Hepatocyte (in vitro differentiated cells): ENCODE measurements around the gene UBE2E2. TPM values are rescaled to one million over a fixed set of nuclear protein-coding genes. Genes with fewer than 3 reads are reported as not detected.

Experiments
- DNase-seq: peaks from one replicate; pipeline ENCODE4 v3.0.0-alpha.2; 2016; ENCODE audit warnings: low spot score
- H2AFZ ChIP-seq: fragments of 200-600 bp; sonication (generic); 2 replicates; pipeline ENCODE4 v1.6.0; 2016; ENCODE audit warnings: antibody characterized with exemption, mild to moderate bottlenecking
- H3K27ac ChIP-seq: fragments of 200-600 bp; sonication (generic); 2 replicates; pipeline ENCODE4 v1.5.1; 2016; ENCODE audit warnings: mild to moderate bottlenecking
- H3K27me3 ChIP-seq: fragments of 200-600 bp; sonication (generic); 2 replicates; pipeline ENCODE4 v1.6.1; 2016
- H3K36me3 ChIP-seq: fragments of 200-600 bp; sonication (generic); replicated peaks from 2 replicates; pipeline ENCODE4 v1.5.1; 2016; ENCODE audit warnings: low read depth; ENCODE audit not compliant: insufficient read depth
- H3K4me1 ChIP-seq: fragments of 200-600 bp; sonication (generic); 2 replicates; pipeline ENCODE4 v1.5.1; 2016; ENCODE audit warnings: mild to moderate bottlenecking, moderate library complexity; ENCODE audit not compliant: insufficient read depth
- H3K4me2 ChIP-seq: fragments of 200-600 bp; sonication (generic); 2 replicates; pipeline ENCODE4 v1.6.0; 2016
- H3K4me3 ChIP-seq: fragments of 200-600 bp; sonication (generic); 2 replicates; pipeline ENCODE4 v1.5.1; 2016; ENCODE audit warnings: mild to moderate bottlenecking
- H3K79me2 ChIP-seq: fragments of 200-600 bp; sonication (generic); 2 replicates; pipeline ENCODE4 v1.6.0; 2017; ENCODE audit warnings: mild to moderate bottlenecking
- H3K9me2 ChIP-seq: fragments of 200-600 bp; sonication (generic); replicated peaks from 2 replicates; pipeline ENCODE4 v1.6.0; 2017; ENCODE audit warnings: mild to moderate bottlenecking; ENCODE audit not compliant: insufficient read depth
- H3K9me3 ChIP-seq: fragments of 200-600 bp; sonication (generic); 2 replicates; pipeline ENCODE4 v1.5.1; 2016; ENCODE audit warnings: low read depth, mild to moderate bottlenecking
- H4K20me1 ChIP-seq: fragments of 200-600 bp; sonication (generic); 2 replicates; pipeline ENCODE4 v1.6.0; 2016; ENCODE audit warnings: mild to moderate bottlenecking; ENCODE audit not compliant: insufficient read depth, poor library complexity, severe bottlenecking
- CTCF ChIP-seq: fragments of 200-600 bp; sonication (generic); IDR thresholded peaks from 2 replicates; pipeline ENCODE4 v1.5.1; 2016; ENCODE audit warnings: antibody characterized with exemption, mild to moderate bottlenecking; ENCODE audit not compliant: poor library complexity
- EZH2 ChIP-seq: fragments of 200-600 bp; sonication (generic); IDR thresholded peaks from 2 replicates; pipeline ENCODE4 v1.6.1; 2016; ENCODE audit warnings: antibody characterized with exemption, mild to moderate bottlenecking, borderline replicate concordance
- EZH2phosphoT487 ChIP-seq: fragments of 200-600 bp; sonication (generic); IDR thresholded peaks from one replicate; pipeline ENCODE4 v1.6.1; 2018; ENCODE audit warnings: antibody characterized with exemption, mild to moderate bottlenecking, low read depth, moderate library complexity; ENCODE audit not compliant: unreplicated experiment, severe bottlenecking
- WGBS: methylation state at CpG from one replicate; pipeline ENCODE4 v1.1.6; 2016; ENCODE audit warnings: low lambda C conversion rate; ENCODE audit errors: missing lambda C conversion rate; 5-methylcytosine and 5-hydroxymethylcytosine counted together
- polyA plus RNA-seq: library from polyadenylated mRNA; unstranded; fragments of >200 nt; fragmentation: Nextera tagmentation; extraction: Ambion mirVana; gene quantifications from 2 replicates; pipeline ENCODE4 v1.2.1, GENCODE V29; 2016
- total RNA-seq: library from RNA; depleted of rRNA; stranded (reverse); fragments of >200 nt; gene quantifications from 2 replicates; pipeline ENCODE4 v1.2.3, GENCODE V29; 2014

The UBE2E2 gene
- total and polyA plus RNA-seq, 2 experiments from 2014 or later, result 51.1 to 90.6 TPM

- no peak overlapping the region for H3K27ac ChIP-seq
- no peaks in the 10 kb centered on the region for H3K9me2 ChIP-seq
- DNase-seq, result no peak
- no peaks in the 10 kb centered on the region for H4K20me1 ChIP-seq
- no peaks in the 10 kb centered on the region for H3K36me3 ChIP-seq
- no peak overlapping the region for H3K4me2 ChIP-seq
- no peaks in the 10 kb centered on the region for H3K27me3 ChIP-seq
- no peak overlapping the region for H2AFZ ChIP-seq
- TF ChIP-seq CTCF (no peak), EZH2 (no peak), EZH2phosphoT487 (no peak)
- 92% methylated on average over 6 of the region's 6 CpGs for WGBS
- H3K4me1 ChIP-seq, result no peaks in the 10 kb centered on the region
- peaks cover 43% of the 10 kb centered on the region for H3K79me2 ChIP-seq
- no peaks in the 10 kb centered on the region for H3K9me3 ChIP-seq
- H3K4me3 ChIP-seq, result no peak overlapping the region
These were observed 126.5 kb downstream of the UBE2E2 start for GRCh38 chr3:23329471-23330105.

DNA sequence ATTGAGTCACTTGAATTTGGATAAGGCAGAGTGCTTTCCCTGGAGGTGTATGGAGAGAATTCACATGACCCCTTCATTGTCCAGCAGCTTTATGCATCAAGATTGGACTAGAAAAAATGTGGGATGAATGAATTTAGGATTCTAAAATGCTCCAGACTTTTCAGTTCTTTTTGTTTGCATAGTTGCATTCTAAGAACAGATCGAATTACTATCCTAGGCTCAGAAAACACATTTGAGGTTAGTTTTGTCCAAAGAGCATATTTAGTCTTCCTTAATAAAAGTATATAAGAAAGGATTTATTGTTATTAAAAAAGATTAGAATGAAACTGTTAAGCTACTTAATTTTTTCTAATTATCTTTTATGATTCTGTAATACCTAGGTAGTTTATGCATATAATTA lies 127.4 kb downstream of the UBE2E2 start:
- WGBS, result 84% methylated on average over 1 of the region's 1 CpG
- DNase-seq, result no peak
- H2AFZ ChIP-seq, result no peak overlapping the region

GRCh38 chr3:23331141-23331935 lies 128.2 kb downstream of the UBE2E2 start:
- no peak for TF ChIP-seq CTCF
- no peak for TF ChIP-seq EZH2
- no peak for TF ChIP-seq EZH2phosphoT487
- H3K36me3 ChIP-seq, result no peaks in the 10 kb centered on the region
- no peak overlapping the region for H3K27ac ChIP-seq
- H3K4me1 ChIP-seq, result no peaks in the 10 kb centered on the region
- H3K4me3 ChIP-seq, result no peak overlapping the region
- DNase-seq, result no peak
- H4K20me1 ChIP-seq, result peaks cover 3% of the 10 kb centered on the region
- H3K4me2 ChIP-seq, result no peak overlapping the region
- WGBS, result 78% methylated on average over 1 of the region's 1 CpG
- H3K27me3 ChIP-seq, result no peaks in the 10 kb centered on the region
- H2AFZ ChIP-seq, result no peak overlapping the region
- no peaks in the 10 kb centered on the region for H3K9me2 ChIP-seq
- H3K79me2 ChIP-seq, result peaks cover 51% of the 10 kb centered on the region
- no peaks in the 10 kb centered on the region for H3K9me3 ChIP-seq

More for the DNA sequence above, 127.4 kb downstream of the UBE2E2 start:
- Histone ChIP-seq H3K9me3 (no peaks in the 10 kb centered on the region), H4K20me1 (no peaks in the 10 kb centered on the region), H3K4me2 (no peak overlapping the region), H3K27me3 (no peaks in the 10 kb centered on the region), H3K9me2 (no peaks in the 10 kb centered on the region), H3K4me3 (no peak overlapping the region), H3K4me1 (no peaks in the 10 kb centered on the region), H3K36me3 (no peaks in the 10 kb centered on the region), H3K79me2 (peaks cover 48% of the 10 kb centered on the region), H3K27ac (no peak overlapping the region)
- TF ChIP-seq EZH2, result no peak
- TF ChIP-seq EZH2phosphoT487, result no peak
- TF ChIP-seq CTCF, result no peak
